RPMI7951 (cell line): ENCODE data around the gene NES. TPM values are rescaled to one million over a fixed set of nuclear protein-coding genes. Genes with fewer than 3 reads are reported as not detected.

Source experiments
- DNase-seq: peaks from one replicate; pipeline ENCODE4 v3.0.0-alpha.2; 2012; ENCODE audit warnings: low read depth
- total RNA-seq: library from RNA; depleted of rRNA; stranded (reverse); fragments of >200 nt; shearing (Covaris generic); gene quantifications from 2 replicates; pipeline ENCODE4 v1.2.3, GENCODE V29; 2014

The NES gene
- total RNA-seq, 1 experiment from 2014 or later, result 24.2 TPM

DNA sequence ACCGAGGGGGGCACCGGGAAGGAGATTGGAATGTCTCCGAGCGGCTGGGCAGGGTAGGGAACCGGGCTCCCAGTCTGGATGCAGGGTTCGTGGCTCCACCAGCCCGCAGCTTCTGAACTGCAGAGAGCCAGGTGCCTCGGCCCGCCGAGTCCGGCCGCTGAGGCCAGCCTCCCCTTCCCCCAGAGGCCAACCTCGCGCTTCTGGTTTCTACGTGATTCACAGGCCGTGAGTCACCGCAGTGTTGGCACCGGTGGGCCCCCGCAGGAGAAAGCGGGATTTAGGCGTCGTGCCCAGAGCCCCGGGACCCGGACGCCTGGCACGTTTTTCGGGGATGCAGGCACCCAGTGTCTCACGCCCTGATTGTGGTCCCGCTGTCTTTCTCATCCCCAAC lies 27.7 kb upstream of the NES start:
- peak; percentile 78 for DNase-seq

DNA sequence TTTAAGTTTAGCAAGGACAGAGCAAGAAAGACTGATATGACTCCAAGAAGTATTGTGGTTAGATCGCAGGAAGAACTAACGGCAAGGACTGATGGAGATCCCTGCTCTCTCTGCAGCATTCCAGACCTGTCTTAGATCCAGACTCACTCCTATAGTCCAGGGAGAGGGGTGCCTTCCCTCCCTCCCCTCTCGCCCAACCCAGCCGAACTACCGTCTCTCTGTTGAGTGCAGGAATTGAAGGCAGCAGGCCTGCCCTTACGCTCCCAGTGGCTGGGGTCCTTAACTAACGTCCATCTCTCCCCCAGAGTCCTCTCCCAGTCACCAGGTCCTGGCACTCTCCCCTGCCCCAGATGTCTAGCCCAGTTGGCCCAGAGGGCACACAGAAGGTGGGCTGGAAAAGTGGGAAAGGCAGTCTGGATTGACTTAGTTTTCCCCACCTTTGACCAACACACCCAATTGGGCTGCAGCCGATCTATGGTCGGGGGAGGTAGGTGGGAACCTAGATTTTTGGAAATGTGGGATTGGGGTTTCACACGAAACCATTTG lies 27.0 kb upstream of the NES start:
- DNase-seq, result no peak

DNA sequence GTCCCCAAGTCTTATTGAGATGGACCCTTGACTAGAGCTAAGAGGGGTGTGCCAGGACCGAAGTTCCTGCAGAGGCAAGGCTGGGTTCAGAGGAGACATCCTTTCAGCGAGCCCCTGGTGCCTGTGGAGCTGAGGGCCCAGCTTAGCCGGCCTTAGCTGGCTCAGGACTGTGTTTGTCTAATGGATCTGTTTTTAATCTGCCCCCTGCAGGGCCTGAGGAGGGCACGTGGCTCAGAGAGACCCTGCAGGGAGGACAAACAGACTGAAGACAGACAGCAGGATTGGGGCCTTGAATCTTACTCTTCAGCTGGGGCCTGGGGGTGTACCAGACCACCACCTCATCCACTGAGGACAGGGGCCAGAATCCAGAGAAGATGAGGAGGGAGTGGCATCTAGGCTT lies 26.5 kb upstream of the NES start:
- DNase-seq, result no peak

DNA sequence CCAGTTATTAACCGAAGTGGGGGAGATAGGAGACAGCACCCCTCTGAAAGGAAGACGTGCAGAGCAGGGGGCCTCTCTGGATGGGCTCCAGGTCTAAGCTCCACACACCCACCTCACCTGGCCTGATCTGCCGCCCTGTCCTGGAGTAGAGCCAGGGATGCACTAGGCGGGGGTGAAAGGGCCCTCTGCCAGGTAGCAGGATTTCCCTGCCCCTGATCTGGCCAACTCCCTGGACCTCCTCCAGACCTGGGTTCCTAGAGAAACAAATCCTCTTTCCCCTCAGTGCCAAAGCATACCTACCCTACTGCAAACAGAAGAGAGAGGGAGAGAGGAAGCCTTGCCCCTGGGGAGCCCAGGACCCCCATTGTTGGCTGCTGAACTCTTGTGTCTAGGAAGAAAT lies 26.1 kb upstream of the NES start:
- no peak for DNase-seq

DNA sequence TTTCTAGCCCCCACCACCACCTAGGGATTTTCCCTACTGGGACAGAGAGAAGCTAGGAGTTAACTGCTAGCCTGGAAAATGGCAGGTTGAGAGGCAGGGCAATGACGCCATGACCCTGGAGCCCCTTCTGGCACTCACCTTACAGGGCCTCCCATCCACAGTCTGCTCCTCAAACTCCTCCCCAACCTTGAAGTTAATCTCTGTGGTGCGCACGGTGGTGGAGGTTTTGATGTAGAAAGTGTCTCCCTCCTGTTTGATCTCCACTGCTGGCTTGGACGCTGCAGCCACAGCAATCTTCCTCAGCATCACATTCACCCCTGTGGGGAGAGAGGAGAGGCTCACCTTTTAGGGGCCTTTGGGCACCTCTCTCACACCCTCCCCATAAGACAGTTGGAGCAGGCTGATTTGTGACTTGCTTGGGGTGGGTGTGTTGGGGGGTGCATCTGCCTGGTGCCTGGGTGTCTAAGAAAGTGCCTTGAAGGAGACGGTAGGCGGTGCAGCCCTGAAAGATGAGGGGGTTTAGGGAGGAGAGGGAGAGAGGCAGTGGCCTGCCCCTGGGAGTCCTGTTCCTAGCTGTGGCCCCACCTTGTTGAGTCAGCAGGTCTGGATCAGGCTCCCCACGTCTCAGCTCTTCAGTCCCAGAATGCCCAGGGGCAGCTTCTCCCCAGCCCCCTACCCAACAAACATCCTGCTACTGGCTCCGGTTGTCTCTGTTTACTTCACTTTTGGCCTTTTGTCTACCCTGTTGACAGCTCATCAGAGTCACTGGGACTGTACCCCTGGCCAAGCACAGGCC lies 23.7 kb upstream of the NES start:
- DNase-seq, result no peak

DNA sequence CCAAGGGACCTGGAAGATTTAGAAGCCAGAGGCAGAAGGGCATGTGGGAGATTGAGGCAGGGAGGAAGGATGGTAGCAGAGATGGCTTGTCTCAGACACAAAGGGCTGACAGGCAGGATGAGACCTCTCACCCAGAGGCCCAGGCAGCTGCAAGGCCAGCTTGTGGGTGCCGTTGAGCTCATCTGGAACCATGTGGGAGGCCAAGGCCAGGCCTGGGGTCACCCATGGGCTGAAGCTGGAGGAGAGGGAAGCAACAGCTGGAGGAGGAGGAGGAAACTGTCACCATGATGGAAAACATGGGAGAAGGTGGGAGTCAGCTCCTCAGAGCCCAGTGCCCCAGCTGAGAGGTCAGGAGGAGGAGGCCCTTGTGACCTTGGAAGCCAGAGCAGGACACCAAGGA lies 21.8 kb upstream of the NES start:
- DNase-seq, result no peak

DNA sequence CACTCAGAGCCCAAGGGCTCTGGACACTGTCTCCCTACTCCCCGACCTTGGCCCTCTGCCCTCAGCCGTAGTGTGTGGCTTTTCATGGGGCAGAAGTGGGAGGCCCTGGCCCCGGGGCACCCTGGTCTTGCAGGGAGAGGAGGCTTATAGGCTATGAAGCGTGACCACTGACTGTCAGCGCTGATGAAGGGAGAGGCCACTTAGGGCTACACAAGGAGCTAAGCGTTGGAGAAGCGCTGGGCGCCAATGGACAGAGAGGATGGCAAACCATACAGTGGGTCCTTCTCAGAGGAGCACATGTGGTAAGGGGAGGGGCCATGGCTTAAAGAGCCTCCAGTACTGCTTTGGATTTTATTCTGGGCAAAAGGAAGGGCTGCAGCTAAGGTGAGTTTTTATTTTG lies 20.3 kb upstream of the NES start:
- DNase-seq, result peak; percentile 56

DNA sequence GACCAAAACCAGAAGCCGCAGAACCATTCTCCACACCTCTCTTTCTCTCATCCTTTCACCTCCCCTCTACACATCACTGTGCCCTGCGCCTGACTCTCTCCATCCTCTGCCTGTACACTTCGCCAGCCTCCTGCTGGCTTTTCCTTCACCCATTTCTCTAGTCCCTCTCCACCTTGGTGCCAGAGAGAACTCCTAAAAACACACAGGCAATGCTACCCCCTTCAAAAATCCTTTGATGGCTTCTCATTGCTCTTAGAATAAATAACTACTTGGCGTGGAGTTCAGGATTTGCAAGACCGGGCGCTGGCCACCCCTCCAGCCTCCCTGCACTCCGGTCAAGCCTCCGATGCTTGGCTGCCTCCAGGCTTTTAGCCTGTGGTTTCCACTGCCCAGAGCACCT lies 19.5 kb upstream of the NES start:
- DNase-seq, result no peak

DNA sequence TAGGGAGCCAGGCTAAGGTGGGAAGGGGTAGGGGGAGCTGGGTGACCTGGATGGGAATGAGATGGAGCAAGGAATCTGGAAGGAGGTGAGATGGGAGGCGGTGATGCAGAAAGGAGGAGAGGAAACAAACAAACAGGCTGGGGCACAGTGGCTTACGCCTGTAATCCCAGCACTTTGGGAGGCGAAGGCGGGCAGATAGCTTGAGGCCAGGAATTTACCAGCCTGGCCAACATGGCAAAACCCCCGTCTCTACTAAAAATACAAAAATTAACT lies 17.4 kb upstream of the NES start:
- no peak for DNase-seq

DNA sequence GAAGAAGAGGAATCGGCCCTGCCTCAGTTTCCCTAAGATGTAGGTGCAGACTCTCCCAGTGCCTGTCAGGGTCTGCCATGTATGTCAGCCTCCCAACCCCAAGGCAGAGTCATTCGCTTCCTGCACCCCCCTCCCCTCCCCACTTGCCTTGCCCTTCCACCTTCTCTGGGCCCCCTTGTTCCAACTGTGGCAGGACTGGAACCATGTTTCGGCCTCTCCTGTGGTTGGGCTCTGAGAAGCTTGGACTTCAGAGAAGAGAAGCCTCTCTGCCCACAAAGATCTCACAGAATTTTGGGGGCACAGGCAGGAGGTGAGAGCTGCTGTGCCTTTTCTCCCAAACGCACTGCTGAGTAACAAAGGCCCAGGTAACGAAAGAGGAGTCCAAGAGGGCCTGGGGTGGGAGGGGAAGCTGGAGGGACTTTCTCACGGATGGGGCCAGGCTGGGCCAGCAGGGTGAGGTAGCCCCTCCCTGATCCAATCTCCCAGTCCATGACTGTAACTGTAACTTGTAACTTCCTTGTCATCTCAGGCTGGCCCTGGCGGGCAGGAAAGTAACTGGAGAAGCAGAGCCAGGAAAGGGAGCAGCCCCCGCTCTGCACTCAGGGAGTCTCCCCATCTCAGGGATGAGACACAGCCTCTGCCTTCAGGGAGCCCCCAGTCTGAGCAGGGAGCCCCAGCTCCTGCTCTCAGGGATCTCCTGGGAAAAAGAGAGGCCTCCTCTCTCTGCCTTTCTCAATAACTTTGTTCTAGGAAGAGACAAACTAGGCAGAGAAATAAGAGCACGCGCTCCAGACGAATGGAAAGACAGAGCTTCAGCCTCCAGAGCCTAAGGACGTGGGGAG lies 16.9 kb upstream of the NES start:
- DNase-seq, result no peak

DNA sequence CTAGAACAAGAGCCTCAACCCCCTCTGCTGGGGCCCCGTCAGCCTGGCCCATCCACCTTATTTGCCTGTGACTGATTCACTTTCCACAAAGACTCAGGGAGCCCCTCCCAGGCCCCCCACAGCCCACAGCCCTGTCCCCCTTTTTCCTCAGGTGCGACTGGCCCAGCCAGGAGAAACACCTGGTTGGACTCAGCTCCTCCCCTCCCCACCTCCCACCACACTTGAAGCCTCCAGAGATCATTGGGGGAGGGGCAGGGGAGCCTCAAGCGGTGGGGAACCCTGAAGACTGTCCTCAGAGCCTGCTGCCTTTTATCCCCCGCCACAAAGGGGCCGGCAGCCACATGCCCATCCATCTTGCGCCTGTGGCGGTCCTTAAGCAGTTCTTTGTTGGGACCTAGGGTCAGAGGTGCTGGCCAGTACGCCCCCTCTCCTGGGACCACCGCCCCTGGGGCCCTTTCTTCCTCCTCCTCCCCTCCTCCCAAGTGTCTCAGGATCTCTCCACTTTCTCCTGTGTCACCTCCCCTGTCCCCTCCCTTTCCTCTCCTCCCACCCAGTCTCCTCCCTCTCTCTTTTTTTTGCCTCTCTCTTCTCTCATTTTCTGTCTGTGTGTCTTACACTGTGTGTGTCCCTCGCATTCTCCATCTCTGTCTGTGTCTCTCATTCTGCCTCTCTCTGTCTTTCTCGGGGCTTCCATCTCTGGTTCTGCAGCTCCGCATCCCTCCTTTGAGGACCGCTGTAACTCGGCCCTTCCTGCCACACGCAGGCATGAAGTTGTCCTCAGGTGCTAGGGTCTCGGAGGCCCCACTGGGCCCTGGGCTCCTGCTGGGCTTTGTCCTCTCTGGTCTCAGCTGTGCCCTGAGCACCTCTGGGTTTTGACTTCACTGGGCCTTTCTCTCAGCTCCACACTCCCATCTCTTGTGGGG lies 16.0 kb upstream of the NES start:
- no peak for DNase-seq

DNA sequence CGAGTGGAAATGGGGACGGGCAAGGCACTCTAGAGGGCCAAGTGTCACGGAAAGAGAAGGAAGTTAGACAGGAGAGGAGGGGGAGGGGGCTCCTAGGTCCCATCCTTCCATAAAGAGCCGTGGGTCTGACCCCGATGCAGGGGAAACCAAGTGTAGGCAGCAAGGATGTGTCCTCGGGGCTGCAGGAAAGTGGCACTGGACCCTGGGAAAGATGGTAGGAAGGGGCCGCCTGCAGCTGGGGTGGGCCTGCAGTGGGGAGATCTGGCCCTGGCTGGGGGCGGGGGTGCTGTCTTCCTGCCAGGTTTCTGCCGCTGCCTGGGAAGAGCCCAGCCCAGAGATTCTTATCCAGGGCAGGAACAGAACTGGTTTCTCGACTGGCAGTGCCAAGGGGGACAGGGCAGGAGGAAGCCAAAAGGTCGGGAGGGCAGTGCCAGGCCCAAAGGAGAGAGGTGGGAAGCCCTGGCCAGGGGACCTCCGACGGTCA lies 15.3 kb upstream of the NES start:
- no peak for DNase-seq

DNA sequence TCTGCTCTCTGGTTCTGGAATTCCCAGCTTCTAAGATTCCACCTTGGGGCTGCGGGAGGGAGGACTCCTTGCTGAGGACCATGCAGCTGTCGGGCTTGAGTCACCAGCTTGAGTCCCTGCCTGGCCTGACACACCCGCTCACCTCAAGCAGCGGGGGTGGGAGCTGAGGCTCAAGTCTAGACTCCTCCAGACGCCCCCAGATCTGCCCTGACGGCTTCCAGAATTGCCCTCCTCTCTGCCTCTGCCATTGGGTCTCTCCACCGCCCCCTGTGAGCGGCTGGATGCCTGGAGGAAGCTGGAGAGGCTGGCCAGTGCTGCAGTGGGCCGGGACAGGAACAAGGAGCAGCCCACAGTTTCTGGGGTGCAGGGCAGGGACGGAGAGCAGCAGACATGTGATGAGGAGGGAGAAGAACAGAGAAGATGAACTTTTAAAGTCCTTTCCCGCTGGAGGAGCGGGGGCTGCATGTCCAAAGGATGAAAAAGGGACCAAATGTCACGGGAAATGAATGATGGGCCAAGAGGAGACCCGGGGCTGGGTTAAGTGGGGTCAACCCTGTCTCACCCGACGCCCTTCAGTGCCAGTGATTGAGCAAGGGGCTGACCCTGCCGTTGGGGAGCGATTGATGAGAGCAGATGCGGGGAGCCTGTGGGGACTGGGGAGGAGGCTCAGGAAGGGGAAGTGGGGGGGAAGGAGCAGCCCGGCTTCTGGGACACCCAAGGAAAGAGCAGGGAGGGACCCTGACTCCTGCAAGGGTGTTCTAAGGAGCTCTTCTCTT lies 14.6 kb upstream of the NES start:
- peak; percentile 61 for DNase-seq

DNA sequence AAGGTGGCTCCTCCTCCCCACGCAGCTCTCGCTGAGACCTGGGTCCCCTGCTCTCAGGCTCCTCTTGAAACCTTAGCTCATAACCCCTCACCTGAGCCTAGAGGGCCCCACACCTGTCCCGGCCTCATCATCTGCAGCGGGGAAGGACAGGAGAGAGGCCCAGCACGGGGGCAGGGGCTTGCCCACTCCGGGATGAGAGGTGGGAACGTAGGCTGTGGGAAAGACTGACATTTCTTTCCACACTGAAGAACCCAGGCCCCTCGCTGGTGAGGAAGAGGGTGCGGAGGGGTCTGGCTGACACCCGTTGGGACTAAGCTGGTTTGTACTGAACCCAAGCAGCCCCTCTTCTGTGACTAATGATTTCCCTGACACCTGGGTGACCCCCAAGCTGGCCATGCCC lies 14.0 kb upstream of the NES start:
- no peak for DNase-seq

DNA sequence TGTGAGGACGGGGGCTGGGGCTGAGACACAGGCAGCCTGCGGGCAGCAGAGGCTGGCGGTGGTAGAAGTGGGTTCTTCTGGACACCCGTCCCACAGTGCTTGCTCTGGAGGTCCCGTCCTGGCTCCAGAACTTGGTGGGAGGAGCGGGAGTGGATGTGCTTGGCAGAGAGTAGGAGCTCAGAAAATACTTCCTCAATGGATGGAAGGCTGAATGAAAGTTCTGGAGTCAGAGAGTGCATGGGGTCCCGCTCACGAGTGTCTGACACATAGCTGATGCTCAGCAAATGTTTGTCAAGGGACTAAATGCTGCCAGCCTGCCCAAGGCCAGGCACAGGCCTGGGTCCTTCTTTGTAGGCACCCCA lies 13.4 kb upstream of the NES start:
- DNase-seq, result no peak

DNA sequence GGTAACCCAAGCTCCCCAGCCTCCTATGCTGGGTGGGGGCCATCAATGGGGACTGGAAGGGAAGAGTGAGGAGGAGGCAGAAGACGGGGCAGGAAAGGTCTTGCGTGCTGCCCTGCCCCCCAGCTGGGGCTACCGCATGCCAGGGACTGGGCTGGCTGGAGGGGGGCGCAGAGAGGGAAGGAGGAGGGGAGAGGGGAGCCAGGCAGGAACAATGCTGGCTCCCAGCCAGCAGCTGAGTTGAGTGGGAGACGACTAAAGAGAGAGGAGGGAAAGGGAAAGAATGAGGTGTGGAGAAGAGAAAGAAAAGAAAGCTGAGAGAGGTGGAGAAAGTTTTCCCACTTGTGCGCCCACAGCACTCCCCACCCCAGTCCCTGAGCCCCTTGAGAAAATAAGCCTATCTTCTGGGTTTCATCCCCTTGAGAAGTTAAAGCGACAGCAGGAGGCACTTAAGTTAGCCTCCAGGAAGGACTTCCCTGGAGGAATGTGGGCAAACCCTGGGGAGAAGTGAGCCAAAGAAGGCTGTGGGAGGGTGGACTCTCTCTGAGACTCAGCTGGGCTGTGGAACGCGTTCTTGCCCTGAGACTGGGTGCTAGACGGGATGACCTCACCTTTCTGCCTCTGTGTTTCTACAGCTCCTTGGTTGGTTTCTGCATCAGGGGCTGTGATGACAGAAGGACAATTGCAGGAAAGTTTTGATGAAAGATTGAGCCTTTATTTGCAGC lies 12.9 kb upstream of the NES start:
- DNase-seq, result no peak

DNA sequence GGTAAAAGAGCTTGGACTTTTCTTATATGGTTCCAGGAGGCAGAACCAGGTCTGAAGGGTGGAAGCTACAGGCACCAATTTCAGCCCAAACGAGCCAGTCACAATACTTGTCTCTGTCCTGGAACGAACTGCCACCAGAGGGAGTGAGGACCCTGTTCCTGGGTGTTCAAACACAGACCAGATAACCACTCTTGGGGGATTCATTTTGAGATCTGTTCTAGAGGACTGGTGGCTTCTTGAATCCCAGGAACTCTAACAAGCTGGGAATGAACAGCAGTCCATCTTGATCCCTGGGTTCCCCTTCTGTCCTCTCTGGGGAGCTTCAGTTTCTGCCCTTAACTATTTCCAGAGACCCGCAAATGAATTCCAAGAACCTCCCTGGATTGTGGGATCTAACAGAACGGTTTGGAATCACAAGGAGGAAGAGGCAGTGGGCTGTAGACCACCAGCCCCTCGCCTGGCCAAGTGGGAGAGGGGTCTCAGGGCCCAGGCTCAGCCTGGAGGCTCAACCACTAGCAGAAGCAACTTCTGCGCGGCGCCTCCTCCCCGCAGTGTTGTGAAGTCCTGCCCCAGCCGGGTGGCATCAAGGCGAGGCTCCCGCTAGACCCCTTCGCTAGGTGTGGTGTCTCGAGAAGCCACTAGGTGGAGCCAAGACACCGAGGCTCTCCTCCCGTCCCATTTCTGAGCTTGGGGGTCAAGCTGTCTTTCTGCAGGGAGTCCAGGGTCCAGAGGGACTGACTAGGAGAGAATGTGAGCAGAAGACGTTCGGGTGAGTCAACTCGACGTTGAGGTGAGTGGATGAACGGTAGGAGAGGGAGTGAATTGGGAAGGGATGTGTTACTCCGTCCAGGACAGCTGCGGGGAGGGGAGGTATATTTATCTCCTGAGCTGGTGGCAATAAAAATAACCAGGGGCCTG lies 12.1 kb upstream of the NES start:
- peak; percentile 78 for DNase-seq

DNA sequence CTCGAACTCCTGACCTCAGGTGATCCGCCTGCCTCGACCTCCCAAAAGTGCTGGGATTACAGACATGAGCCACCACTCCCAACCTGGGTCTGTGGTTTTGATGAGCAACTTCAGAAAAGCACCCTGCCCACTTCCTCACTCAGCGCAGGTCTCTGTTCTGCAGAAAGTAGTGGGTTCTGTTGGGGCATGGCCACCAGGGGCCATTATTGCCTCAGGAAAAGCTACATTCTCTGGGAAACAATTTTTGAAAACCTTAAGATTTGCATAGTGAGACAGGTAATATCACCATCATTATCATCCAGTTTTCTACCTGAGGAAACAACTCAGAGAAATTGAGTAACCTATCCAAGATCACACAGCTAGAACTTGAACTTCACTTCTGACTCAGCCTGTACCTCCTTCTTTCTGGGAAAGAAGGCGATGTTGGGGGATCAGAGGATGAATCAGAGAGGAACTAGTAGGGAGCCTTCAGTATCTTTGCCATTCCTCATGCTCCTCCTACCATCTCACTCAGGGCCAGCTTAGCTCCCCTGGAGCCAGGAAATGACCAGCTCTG lies 7.1 kb upstream of the NES start:
- DNase-seq, result no peak
